Astrocyte of the hippocampus (primary cell): ENCODE measurements around the gene INPP4B.
"Not testable (repeated sequence)": the region's sequence is repeated elsewhere in the genome, so short reads cannot be mapped to it uniquely, and the experiment has no call there.

Source experiments
- DNase-seq: peaks from one replicate; pipeline ENCODE4 v3.0.0; 2011; ENCODE audit warnings: low read depth, low spot score

The INPP4B gene

GRCh38 chr4:142092941-142093340 lies 753.2 kb downstream of the INPP4B start:
- no peak for DNase-seq

- DNase-seq = peak; percentile 96
Measured at GRCh38 chr4:142091691-142092182, 754.4 kb downstream of the INPP4B start.

GRCh38 chr4:142091085-142091513 lies 755.0 kb downstream of the INPP4B start:
- DNase-seq = peak; percentile 90

GRCh38 chr4:142088906-142089305 lies 757.2 kb downstream of the INPP4B start:
- DNase-seq = peak; percentile 32

GRCh38 chr4:142085513-142086292 lies 760.4 kb downstream of the INPP4B start:
- no peak for DNase-seq

GRCh38 chr4:142083264-142083663 lies 762.8 kb downstream of the INPP4B start:
- no peak for DNase-seq

- DNase-seq = peak; percentile 16
Measured at GRCh38 chr4:142081025-142081424, 765.1 kb downstream of the INPP4B start.

- DNase-seq = no peak
Measured at GRCh38 chr4:142079959-142080358, 766.1 kb downstream of the INPP4B start.

- no peak for DNase-seq
Measured at GRCh38 chr4:142077048-142077447, 769.1 kb downstream of the INPP4B start.

GRCh38 chr4:142068304-142068703 lies 777.8 kb downstream of the INPP4B start:
- DNase-seq = not testable (repeated sequence)

GRCh38 chr4:142066562-142066961 lies 779.5 kb downstream of the INPP4B start:
- DNase-seq = not testable (repeated sequence)

GRCh38 chr4:142065086-142065647 lies 780.9 kb downstream of the INPP4B start:
- DNase-seq = no peak

- no peak for DNase-seq
Measured at GRCh38 chr4:142064181-142064580, 781.9 kb downstream of the INPP4B start.

- no peak for DNase-seq
Measured at GRCh38 chr4:142045996-142046395, 800.1 kb downstream of the INPP4B start.

- DNase-seq = no peak
Measured at GRCh38 chr4:142044271-142044670, 801.8 kb downstream of the INPP4B start.

GRCh38 chr4:142043509-142043908 lies 802.6 kb downstream of the INPP4B start:
- peak; percentile 5 for DNase-seq

GRCh38 chr4:142041788-142042187 lies 804.3 kb downstream of the INPP4B start:
- no peak for DNase-seq

GRCh38 chr4:142040043-142040442 lies 806.1 kb downstream of the INPP4B start:
- DNase-seq = no peak

GRCh38 chr4:142036795-142037583 lies 809.1 kb downstream of the INPP4B start:
- DNase-seq = no peak

GRCh38 chr4:142035566-142035965 lies 810.5 kb downstream of the INPP4B start:
- no peak for DNase-seq

GRCh38 chr4:142034101-142034500 lies 812.0 kb downstream of the INPP4B start:
- DNase-seq = no peak

- no peak for DNase-seq
Measured at GRCh38 chr4:142030010-142030409, 816.1 kb downstream of the INPP4B start.
